A172 (cell line): Measurements from ENCODE around the gene MKX. TPM values are rescaled to one million over a fixed set of nuclear protein-coding genes. Genes with fewer than 3 reads are reported as not detected.

Source experiments
- DNase-seq: peaks from one replicate; pipeline ENCODE4 v3.0.0-alpha.2; 2015; ENCODE audit warnings: low spot score
- total RNA-seq: library from RNA; depleted of rRNA; stranded (reverse); fragments of >200 nt; shearing (Covaris generic); gene quantifications from 2 replicates; pipeline ENCODE4 v1.2.3, GENCODE V29; 2014; rRNA removed

Gene MKX, protein sequence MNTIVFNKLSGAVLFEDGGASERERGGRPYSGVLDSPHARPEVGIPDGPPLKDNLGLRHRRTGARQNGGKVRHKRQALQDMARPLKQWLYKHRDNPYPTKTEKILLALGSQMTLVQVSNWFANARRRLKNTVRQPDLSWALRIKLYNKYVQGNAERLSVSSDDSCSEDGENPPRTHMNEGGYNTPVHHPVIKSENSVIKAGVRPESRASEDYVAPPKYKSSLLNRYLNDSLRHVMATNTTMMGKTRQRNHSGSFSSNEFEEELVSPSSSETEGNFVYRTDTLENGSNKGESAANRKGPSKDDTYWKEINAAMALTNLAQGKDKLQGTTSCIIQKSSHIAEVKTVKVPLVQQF
- 185 and 203 TPM in 2 replicates for total RNA-seq

GRCh38 chr10:27745732-27746396 is at the start of gene MKX:
Gene MKX (minus strand): TSS chr10:27745819. CDS start chr10:27743415, 2,404 bp downstream.
- DNase-seq = no peak

- peak; percentile 25 for DNase-seq
These were observed 48.5 kb upstream of the MKX start for GRCh38 chr10:27794157-27794556.

- DNase-seq = no peak
These were observed 46.6 kb upstream of the MKX start for GRCh38 chr10:27792216-27792615.

- no peak for DNase-seq
These were observed 38.7 kb upstream of the MKX start for GRCh38 chr10:27784272-27784671.

DNA sequence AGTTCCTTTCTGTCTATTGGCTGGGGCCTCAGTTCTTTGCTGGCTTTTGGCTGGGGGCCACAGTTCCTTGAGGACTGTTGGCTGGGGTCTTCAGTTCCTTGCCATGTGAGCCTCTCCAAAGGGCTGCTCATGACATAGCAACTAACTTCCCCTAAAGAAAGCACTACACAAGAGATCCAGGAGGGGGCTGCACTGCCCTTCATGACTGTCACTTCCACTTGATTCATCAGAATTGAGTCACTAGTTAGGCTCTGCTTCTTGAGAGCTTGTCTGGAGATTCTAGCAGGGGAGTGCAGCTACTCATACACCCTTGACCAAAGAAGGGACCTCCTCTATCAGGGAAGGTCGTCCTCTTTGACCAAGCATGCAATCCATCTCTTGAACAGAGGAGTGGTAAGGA is 38.0 kb upstream of the MKX start:
- DNase-seq = peak; percentile 84

DNA sequence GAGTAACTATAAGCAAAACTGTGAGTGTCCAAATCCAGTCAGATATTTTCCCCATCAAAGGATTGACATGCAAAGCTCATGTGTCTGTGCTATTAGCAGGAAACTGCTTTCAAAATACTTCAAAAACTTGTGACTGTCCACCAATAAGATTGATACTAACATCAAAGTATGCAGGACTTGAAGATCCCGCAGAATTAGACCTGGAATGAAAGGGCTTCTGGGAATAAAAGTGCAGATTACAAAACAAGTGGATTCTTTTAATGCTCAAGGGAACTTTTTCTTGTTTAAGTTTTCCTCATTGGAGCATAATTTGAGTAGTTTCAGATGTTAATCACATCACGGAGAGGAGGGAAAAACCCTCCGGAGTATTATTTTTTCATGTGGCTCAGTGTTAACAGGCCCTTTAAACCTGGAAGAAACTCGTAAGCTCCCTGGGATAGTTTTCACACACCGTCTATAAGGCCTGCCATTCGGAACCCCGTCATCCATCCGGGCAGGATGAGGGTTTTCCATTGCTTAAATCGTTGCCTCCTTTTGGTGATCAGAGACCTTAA is 33.9 kb upstream of the MKX start:
- DNase-seq = no peak

DNA sequence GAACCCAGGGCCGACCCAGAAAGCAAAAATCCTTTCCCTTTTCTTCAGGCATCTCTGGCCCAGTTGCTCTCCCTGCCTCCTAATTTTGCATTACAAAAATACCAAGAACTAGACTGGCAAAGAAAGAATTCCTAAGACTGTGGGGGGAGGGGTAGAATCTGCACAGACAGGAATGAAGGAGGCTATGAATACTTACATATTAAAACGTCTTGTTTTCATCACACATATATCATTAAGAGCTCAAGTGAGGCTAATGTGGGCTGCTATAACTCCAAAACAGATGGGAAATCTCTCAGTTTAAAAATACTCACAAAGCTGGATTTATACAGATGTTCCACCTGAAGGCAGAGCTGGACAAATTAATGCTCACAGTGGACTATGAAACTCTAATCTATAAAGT is 29.2 kb upstream of the MKX start:
- DNase-seq = no peak

DNA sequence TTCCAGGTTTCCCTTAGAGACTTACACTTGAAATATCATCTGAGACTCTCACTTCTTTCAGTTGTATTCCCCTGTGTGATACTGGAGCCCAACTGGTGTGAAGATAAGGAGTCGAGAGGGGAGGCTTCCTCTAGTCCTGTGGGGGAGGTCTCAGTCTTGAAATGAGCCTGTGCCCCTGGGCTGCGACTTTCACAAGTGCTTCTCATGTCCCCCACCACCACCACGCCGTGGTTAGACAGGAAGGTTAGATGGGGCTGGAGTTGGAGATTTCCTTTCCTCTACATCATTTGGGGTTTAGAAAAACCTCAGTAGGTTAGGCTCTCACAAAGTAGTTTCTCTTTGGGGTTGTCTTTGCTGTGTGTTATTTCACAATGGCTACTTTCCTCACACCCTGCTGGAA is 25.6 kb upstream of the MKX start:
- no peak for DNase-seq

GRCh38 chr10:27770181-27770580 is 24.6 kb upstream of the MKX start:
- no peak for DNase-seq

DNA sequence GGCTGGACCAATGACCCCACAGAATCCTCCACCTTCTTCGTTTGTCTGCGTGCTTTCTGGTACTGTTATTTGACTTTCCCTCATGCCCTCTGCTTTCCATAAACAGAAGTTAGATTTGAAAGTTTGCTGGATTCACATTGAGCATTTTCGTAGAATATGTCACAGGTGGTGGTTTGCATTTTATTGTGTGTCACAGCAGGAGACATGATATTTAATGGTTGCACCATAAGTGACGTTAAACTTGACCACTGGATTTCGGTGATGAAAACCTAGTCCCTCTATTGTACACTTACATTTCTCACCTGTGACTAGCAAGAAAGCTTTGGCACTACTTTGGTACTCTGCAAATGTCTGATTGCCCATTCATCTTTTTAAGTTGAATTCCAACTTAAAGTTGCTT is 15.2 kb upstream of the MKX start:
- no peak for DNase-seq

DNA sequence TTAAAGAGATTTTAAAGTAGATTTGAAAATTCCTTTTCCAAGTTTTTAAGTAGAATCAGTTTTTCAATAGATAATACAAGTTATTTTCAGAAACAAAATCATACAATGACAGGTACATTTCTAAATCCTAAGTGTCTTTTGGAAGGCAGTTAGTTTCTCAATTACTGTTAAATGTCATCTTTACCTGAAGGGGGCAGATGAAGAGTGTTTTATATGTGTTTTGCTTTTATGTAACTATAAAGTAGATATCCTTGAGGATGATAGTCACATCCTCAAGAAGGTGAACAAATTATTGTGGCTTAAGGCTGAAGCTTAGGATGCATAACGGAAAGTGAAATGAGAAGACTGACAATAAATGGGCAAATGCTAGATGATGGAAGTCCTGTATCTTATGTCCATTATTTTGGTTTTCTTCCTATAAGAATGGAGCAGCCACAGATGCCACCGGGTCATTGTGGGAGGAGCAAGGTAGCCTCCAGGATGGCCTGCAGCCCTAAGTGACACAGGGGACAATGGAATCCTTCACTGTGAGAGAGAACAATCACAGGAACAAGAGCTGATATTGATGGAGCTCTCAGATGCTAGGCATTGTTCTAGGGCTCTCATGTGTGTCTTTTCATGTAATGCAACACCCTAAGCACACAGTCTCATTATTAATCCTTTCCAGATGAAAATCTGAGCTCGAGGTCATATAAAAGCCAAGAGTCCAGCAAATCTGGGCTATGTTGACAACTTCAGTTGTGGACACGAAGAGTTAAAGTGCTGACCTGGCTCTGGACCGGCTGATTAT is 14.1 kb upstream of the MKX start:
- no peak for DNase-seq

DNA sequence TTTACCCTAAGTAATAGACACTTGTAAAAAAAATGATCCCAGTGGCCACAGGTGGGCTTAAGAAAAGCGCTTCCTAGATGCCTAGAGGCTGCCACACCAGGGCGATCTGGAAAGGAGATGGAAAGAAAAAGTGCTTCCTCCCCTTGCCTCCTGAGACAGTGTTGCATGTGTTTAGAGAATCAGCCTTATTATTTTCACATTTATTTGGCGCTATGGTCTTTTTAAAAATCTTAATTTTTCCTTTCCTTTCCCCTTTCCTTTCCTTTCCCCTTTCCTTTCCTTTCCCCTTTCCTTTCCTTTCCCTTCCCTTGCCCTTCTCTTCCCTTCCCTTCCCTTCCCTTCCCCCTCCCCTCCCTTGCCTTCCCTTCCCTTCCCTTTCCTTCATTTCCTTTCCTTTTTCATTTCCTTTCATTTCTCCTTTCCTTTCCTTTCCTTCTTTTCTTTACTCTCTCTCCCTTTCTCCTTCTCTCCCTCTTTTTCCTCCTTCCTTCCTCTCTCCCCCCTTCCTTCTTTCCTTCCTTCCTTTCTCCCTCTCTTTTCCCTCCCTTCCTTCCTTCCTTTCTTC is 7.1 kb upstream of the MKX start:
- no peak for DNase-seq

- DNase-seq = peak; percentile 78
These were observed 3.0 kb upstream of the MKX start for GRCh38 chr10:27748601-27749000.

GRCh38 chr10:27747096-27747451 is 1.5 kb upstream of the MKX start:
- peak; percentile 52 for DNase-seq

DNA sequence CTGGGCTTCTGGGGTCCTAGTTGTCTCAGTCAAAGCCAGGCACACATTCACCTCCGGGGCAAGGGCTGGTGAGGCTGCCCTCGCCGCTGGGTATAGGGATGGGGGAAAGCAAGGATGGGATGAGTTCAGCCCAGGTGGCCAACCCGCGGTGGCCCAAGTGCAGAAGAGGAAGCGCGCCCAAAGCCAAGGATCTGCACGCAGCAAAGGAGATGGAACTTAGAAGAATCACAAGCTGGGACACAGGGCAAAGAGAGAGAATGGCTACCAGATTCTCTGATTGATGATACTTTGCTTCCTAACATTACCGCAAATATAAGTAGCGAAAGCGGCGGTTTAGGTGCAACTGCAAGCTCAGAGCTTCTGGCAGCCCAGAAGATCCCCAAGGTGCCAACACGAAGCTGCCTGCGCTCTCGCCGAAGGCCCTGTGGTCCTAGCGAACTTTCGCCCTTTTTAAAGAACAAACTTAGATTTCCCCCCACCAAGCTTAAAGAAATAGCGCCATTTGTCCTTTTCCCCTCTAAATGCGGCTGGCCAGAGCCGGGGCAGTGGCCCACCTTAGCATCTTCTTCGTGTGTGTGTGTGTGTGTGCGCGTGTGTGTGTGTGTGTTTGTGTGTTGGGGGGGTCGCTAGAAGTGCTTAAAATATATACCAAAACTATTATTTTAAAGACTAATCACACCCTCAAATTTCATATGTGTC is 927 bp upstream of the MKX start:
- DNase-seq = peak; percentile 32

DNA sequence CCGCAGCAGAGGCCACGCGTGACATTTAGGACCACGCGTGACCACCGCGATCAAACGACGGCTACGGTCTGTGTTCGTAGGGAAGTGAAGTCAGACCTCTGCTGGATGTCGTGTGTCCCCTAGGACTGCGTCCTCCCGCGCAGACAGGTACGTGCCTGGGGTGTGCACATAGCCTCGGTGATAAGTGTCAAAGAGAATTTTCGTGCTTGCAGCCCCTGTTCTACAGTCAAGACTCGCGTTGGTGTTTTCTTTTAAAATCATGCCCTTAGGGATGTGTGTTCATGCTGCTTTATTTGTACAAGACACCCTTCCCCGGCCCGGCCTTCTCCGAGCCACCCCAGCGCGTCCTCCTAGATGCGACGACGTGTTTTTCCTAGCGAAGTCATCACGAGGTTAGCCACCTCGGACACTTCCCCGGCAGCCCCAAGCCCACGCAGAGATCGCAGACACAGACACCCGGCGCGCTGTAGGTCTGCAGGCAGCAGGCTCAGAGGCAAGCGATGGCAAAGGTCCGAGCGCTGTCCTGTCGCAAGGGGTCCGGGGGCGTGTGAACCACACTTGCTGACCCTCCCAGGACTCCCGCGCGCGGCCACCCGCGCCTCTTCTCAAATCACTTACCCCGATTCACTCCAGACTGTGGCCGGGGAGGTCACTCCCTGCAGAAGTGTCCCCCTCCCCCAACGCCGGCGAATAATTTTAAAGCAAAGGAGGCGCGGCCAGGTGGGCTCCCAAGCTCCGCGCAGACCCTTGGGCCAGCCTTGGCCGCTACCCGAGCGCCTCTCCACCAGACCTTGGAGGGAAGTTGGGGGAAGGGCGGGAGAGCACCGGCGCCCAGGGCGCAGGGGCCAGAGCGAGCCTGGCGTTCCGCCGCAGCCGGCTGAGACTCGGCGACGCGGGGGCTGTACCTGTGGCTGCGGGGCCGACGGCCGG is 552 bp downstream of the MKX start:
- DNase-seq = peak; percentile 81

DNA sequence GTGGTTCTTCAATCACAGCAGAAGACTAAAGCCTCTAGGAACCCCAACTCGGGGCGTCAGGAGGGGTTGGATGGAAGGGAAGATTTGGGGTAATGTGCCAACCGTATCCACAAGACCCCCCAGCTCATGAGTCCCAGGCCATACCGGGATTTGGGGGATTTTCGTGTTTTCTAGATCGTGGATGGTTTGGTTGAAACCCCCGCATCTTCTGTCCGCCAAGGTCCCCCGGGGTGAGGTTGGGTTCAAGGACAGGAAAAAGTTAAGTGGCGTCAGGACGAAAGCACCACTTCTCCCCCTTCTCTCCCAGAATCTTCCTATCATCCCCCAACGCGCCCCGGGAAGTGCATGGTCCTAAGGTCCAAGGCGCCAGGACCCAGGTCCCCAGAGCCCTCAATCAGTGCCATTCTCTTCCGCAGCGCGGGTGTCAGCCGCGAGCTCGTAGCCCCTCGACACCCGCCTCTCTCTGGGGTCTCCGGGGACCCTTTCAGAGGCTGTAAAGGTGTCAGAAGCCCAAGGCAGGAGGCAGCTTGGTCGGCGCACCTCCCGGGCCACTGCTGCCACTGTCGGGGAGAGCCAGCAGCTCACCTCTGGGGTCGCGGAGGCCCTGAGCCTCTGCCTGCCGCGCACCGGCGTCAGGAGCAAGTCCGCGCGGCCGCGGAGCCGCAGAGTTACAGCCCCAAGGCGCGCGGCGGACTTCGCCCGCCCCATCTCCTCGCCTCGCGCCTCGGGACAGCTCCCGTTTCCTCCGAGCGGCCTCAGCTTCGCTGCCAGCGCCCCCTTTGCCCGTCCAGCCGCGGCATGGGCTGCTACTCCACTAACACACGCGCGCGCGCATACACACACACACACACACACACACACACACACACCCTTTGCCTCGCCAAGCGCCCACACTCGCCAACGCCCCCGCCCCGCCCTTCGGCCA is 1.5 kb downstream of the MKX start:
- DNase-seq = no peak

DNA sequence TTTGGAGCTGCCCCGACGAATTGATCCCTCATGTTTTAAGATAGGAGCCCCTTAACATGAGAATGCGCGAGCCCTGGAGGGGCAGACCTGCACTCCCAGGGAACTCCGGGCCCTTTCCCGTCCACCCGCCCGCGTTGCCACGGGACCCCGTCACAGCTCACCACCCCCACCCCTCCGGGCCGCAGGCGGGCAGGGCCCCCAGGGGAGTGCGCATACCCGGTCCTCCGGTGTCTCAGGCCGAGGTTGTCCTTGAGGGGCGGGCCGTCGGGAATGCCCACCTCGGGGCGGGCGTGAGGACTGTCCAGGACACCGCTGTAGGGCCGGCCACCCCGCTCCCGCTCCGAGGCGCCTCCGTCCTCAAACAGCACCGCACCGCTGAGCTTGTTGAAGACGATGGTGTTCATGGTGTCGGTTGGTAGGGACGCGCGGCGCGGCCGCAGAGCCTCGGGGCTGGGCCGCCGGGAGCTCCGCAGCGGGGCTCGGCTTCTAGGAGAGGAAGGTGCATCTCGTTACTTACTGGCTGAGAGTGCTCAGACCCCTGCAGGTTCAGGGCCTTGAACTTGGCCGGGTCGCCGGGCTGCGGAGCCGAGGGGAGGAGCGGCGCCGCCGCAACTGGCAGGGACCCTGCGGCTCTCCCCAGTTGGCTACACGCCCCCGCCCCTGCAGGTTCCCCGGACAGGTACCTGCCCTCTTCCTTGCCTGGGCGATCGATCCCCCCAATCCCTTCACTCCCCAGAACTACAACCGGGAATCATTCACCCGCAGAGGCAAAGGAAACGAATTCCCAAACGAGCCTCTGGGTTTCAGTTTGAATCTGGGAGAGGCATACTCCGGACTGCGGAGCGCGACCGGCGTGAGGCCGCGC is 2.4 kb downstream of the MKX start:
- no peak for DNase-seq
